H54 (cell line): ENCODE data around the gene APOL1.
"Not testable (repeated sequence)": the region's sequence is repeated elsewhere in the genome, so short reads cannot be mapped to it uniquely, and the experiment has no call there.

ENCODE experiments used
- DNase-seq: peaks from one replicate; pipeline ENCODE4 v3.0.0; 2011; ENCODE audit warnings: low spot score, mixed read lengths; ENCODE audit not compliant: insufficient read length
- FAIRE-seq: peaks from 3 replicates; lab custom pipeline; 2011; peaks lifted over from hg19 to GRCh38; lab: Jason Lieb, UNC
- POLR2A ChIP-seq: IDR thresholded peaks from 2 replicates; pipeline ENCODE4 v1.6.1; 2011; ENCODE audit warnings: low read depth, mild to moderate bottlenecking, low read length

APOL1 gene, protein sequence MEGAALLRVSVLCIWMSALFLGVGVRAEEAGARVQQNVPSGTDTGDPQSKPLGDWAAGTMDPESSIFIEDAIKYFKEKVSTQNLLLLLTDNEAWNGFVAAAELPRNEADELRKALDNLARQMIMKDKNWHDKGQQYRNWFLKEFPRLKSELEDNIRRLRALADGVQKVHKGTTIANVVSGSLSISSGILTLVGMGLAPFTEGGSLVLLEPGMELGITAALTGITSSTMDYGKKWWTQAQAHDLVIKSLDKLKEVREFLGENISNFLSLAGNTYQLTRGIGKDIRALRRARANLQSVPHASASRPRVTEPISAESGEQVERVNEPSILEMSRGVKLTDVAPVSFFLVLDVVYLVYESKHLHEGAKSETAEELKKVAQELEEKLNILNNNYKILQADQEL

DNA sequence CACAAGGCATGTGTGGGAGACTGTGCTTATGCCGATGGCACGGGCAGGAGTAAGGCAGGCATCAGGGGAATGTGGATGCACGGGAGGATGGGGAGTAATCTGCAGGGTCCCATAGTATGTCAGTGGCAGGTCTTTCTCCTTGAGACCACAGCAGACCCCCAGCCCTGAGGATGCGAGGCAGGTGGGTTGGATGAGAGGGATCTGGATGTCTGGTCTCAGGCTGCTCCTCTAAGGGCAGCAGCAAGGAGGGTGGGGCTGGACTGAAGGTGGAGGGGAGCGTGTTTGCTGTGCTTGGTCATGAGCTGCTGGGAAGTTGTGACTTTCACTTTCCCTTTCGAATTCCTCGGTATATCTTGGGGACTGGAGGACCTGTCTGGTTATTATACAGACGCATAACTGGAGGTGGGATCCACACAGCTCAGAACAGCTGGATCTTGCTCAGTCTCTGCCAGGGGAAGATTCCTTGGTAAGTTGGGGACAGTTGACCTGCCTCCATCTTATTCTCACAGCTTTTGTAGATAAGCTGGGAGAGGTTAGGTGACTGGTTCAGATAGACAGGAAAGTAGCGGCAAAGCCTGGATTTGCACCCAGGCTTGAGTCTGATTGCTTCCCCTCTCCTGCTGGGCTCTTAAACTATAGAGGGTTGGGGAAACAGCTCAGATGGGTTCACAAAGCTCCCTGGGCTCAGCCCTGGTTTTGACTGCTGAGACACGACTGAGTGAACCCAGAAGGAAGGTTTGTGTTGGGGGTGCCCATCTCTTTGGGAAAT lies at the start of gene APOL1:
APOL1 (plus strand) TSS at position 380 of the 769 bp plus-strand sequence. CDS start 1,823 bp downstream, outside the sequence.
- TF ChIP-seq POLR2A, result 0 out of 2 replicates have a peak, but pooled peaks have one; percentile 13
- peak; percentile 24 for DNase-seq
- FAIRE-seq, result peak; percentile 88

DNA sequence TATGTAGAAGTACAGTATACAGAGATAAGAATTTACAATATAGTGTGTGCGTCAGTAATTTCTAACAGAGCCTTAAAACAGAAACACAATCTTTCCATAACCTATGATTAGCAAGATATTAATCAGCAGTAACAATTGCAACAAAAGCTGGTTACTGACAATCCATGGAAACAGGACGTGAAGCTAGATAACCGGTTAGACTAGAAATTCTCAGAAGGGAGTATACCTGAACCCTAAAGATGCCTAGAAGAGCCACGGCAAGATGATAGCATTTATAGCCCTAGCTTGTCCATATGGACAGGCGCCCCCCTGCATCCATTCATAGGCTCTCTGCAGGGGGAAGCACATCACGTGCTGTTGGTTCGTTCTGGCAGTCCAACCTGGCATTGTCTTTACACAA lies 49.5 kb upstream of the APOL1 start:
- DNase-seq, FAIRE-seq: not testable (repeated sequence)

DNA sequence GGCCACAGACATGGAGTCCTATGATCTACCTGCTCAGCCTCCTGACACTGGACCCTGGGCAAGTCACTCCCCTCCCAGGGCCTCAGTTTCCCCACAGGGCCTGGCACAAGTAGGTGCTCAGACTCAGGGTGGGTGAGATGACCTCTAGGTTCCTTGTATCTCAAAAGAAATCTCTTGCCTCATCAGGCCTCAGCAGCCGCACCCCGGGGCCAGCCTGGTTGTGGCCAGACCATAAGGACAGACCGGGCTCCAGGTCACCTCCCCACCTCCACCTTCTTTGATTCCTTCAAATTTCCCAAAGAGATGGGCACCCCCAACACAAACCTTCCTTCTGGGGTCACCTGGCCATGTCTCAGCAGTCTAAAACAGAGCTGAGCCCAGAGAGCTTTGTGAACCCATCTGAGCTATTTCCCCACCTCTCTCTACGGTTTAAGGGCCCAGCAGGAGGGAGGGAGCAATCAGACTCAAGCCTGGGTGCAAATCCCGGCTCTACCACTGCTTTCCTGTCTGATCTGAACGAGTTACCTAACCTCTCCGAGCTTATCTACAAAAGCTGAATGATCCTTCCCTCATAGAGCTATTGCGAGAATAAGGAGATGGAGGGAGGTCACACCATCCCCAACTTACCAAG lies 48.8 kb upstream of the APOL1 start:
- DNase-seq (no peak), FAIRE-seq (no peak)
- no peak for TF ChIP-seq POLR2A

DNA sequence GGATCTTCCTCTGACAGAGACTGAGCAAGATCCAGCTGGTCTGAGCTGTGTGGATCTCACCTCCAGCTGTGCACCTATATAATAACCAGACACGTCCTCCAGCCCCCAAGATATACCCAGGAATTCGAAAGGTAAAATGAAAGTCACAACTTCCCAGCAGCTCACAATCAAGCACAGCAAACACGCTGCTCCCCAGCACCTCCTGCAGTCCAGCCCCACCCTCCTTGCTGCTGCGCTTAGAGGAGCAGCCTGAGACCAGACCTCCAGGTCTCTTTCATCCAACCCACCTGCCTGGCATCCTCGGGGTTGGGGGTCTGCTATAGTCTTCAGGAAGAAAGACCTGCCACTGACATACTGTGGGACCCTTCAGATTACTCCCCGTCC lies 48.3 kb upstream of the APOL1 start:
- FAIRE-seq (no peak), DNase-seq (no peak)
- TF ChIP-seq POLR2A, result no peak

DNA sequence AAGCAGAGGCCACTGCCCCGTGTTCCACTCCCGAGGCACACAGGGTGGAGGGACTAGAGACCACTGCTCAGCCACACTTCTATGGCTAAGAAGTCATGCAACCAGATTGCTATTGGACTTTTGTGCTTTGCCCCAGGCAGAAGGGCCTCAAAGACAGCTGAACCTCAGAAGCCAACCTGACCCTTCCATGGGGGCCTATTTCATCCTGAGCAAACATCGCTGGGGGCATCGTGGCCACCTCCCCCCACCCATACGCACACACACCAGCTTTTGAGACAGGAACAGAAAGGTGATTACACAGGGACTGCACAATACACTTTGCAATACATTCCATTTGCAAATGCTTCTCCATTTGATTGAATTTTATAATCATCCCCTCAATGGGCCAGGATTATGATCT lies 47.4 kb upstream of the APOL1 start:
- not testable (repeated sequence) for FAIRE-seq, DNase-seq

DNA sequence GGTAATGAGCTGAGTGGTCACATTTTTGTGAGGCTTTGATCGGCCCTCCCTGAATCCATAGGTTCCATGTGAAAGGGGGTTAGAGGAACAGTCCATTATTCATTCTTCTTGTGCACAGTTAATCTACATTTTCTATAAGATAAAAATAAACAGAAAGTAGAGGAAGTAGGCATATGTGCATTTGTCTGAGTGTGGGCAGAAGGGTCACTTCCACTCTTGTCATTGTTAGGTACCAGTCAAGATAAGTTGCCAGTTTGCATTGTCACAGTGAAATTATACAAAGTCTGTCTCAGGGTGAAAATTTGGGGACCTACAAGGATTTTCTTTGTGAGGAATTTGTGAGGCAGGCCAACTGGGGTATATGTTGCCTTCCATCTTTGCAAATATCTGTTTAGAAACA lies 46.7 kb upstream of the APOL1 start:
- no peak for FAIRE-seq

DNA sequence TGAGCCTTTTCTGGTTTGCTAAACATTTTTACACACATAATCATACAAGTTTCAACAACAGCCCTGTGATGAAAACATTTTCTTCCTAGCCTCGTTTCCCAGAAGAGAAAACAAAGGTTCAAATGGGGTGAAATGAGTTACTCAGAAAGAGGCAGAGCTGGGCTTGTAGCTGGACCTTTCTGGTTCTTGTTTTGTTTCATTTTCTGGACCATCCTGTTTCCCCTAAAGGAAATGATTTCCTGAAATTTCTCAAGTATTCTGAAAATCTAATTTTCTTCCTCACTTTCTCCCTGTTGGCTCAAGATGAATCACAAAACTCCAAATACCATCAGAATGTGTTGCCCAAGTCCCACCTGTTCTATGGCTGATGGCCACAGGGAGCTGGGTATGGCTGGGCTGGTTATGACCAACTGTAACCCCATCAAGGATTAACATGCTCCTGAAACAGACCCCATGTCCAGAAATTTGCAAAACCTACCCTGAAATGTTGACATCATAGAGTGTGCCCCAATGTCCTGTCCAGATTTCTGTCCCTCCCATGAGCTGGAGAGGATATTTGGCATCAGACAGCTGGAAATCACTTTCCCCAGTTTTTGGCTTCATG lies 44.7 kb upstream of the APOL1 start:
- FAIRE-seq, result no peak
- DNase-seq, result no peak
- TF ChIP-seq POLR2A, result no peak

More for the DNA sequence above, 46.7 kb upstream of the APOL1 start:
- TF ChIP-seq POLR2A, result no peak
- DNase-seq, result no peak

DNA sequence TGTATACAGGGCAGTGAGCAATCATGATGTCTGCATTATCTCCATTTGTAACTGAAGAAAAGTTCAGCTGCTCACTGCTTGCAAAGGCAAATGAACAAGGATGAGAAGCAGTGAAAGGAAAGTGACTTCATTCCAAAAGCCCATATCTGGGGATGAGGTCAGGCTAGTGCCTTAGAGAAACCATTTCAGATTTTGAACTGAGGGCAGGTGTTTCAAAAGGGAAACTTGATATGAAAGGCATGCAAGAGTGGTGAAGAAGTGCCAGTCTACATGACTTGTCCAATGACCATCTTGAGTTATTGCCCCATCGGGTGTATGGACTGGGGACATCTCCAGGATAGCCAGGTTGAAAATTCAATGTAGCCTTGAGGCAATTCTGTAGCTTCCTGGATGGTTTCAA lies 44.0 kb upstream of the APOL1 start:
- FAIRE-seq (no peak), DNase-seq (no peak)
- no peak for TF ChIP-seq POLR2A

DNA sequence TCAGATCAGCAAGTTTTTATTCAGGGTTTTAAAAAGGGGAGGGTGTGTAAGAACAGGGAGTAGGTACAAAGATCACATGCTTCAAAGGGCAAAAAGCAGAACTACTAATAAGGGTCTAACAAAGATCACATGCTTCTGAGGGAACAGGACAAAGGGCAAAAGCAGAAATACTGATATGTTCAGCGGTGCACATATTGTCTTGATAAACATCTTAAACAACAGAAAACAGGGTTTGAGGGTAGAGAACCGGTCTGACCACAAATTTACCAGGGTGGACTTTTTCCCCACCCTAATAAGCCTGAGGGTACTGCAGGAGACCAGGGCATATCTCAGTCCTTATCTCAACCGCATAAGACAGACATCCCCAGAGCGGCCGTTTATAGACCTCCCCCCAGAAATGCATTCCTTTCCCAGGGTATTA lies 43.4 kb upstream of the APOL1 start:
- not testable (repeated sequence) for FAIRE-seq

DNA sequence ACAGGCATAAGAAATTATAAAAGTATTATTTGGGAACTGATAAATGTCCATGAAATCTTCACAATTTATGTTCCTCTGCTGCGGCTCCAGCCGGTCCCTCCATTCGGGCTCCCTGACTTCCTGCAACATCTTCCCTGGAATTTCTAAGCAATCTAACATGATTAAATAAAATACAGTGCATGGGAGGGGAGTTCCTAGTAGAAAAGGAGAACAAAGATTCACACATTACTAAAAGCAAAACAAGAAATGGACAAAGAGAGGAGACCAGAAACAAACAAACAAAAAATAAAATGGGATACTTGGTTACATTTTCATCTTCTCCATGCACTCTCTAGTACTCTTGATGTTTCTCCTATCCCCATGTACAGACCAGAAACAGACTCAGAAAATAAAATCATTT lies 42.7 kb upstream of the APOL1 start:
- no peak for TF ChIP-seq POLR2A
- FAIRE-seq (no peak), DNase-seq (no peak)

More for the DNA sequence above, 43.4 kb upstream of the APOL1 start:
- not testable (repeated sequence) for DNase-seq

DNA sequence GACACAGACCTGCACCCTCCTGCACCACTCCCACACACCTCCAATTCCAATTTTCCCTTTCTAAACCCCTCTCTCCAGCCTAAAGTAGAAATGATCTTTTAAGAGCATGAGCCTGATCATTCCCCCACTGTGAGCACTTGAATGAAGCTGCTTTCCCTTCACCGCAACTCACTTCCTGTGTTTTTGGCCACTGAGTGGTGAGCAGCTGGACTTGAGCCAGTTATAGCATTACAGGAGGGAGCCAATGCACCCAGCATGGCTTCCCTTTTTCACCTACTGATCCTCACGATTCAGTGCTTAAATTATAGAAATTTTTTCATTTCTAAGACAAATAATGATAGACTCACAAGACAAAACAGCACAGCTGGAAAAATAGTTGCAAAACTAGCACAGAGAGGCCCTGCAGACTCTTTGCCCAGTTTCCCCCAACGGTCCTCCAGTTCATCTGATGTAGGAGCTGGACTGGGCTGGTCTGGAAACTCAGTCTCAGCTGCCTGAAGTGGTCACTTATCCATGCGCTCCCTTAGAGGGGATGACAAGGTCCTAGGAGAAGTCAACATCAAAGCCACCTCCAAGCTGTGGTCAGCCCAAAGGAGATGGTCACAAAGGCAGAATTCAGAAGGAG lies 41.6 kb upstream of the APOL1 start:
- no peak for DNase-seq
- no peak for FAIRE-seq
- no peak for TF ChIP-seq POLR2A

DNA sequence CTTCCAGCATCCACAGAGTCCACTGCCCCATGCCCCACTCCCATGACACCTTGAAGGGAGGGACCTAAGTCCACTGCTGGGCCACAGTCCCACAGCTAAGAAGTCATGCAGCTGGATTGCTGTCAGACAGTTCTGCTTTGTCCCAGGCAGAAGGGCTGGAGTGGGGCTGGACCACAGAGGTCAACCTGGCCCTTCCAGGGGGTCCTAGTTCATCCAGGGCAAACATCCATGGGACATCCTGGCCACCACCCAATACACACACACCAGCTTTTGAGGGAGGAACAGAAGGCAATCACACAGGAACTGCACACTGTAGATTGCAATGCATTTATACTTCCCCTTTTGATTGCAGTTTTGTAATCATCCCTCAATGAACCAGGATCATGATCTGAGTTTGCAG lies 40.0 kb upstream of the APOL1 start:
- FAIRE-seq (no peak), DNase-seq (no peak)
- TF ChIP-seq POLR2A, result no peak

DNA sequence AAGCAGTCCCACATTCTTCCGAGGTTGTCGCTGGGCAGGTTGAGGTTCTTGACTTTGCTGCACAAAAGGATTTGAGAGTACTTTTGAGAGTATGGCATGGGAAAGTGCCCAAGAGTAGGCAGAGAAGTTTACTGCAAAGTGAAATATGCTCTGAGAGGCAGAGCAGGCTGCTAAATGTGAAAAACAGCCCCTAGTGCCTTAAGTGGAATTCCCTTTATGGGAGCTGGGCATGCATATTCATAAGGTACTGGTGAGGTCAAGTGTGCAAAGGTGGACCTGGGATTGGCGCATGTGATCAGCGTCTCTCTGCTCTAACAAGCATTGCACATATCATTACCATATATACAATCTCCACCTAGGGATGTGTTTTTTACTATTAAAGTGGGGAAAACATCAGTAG lies 39.3 kb upstream of the APOL1 start:
- DNase-seq (no peak), FAIRE-seq (no peak)
- no peak for TF ChIP-seq POLR2A

DNA sequence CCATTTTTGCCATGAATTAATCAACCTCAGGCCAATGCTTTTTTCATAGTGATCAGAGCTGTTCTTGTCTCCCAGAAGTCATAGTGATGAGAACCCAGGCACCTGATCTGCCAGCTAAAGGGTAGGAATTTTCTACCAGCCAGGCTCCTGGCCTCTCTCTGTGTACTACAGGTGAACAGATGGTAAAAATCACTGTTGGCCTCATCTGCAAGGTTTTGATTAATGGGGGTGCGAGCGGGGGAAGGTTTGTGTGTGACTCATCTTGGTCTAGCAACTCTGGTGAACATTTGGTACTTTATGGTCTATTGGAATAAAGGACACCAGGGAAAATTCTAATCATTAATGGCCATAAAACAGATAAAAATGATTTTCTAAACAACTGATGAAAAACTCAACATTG lies 37.0 kb upstream of the APOL1 start:
- FAIRE-seq, result no peak
- DNase-seq, result no peak
- TF ChIP-seq POLR2A, result no peak
